ENCODE measurements around the gene ARFGAP3. TPM values are rescaled to one million over a fixed set of nuclear protein-coding genes. Genes with fewer than 3 reads are reported as not detected.

Gene ARFGAP3
- total and polyA plus RNA-seq, 2 experiments from 2014 or later = 14.8 to 19.1 TPM

- H3K27me3 Mint-ChIP-seq (ENCODE audit: insufficient read depth, low read depth, poor library complexity) = no peaks in the 10 kb centered on the region
Observed at GRCh38 chr22:42793848-42794405, 63.1 kb downstream of the ARFGAP3 start.

GRCh38 chr22:42792909-42793847, 63.9 kb downstream of the ARFGAP3 start:
- H3K4me1 Mint-ChIP-seq = peaks cover 3% of the 10 kb centered on the region; the same call in 1 of the 3 replicates
- TF ChIP-seq CTCF (conservative IDR thresholded peaks at IDR 0.05; ENCODE audit: low read depth in 2 of 2) (no peak), ZNF114 (CRISPR knock-in tag; IDR thresholded peaks at IDR 0.05) (no peak)

More at GRCh38 chr22:42793848-42794405, 63.1 kb downstream of the ARFGAP3 start:
- DNase-seq (ENCODE audit: low spot score) (no peak), ATAC-seq (no peak)
- no peaks in the 10 kb centered on the region for H3K36me3 ChIP-seq (ENCODE audit: insufficient read depth)
- Mint-ChIP-seq H3K9me3 (no peaks in the 10 kb centered on the region; the same call in 2 of the 3 replicates), H3K4me3 (no peak overlapping the region), H3K36me3 (ENCODE audit: low read depth) (no peaks in the 10 kb centered on the region; the same call in 2 of the 3 replicates), H3K27ac (no peak overlapping the region), H3K4me1 (peaks cover 3% of the 10 kb centered on the region; the same call in 1 of the 3 replicates)
- H4K20me1 ChIP-seq (replicated peaks; ENCODE audit: insufficient read depth) = no peaks in the 10 kb centered on the region
- no peak overlapping the region for H2AFZ ChIP-seq
- H3K27me3 ChIP-seq (ENCODE audit: insufficient read depth) = no peaks in the 10 kb centered on the region
- H3K4me3 ChIP-seq = no peak overlapping the region
- no peaks in the 10 kb centered on the region for H3K9me2 ChIP-seq (ENCODE audit: insufficient read depth)
- H3K4me1 ChIP-seq (ENCODE audit: insufficient read depth) = no peaks in the 10 kb centered on the region
- no peaks in the 10 kb centered on the region for H3K79me2 ChIP-seq (replicated peaks; ENCODE audit: insufficient read depth)
- H3K4me2 ChIP-seq = no peak overlapping the region
- H3F3A ChIP-seq (replicated peaks; ENCODE audit: low read depth) = no peaks in the 10 kb centered on the region
- no peak overlapping the region for H3K27ac ChIP-seq (ENCODE audit: low read depth)
- no peak for TF ChIP-seq POLR2AphosphoS5 (IDR thresholded peaks at IDR 0.05; ENCODE audit: low read depth)

GRCh38 chr22:42792453-42792908, 64.6 kb downstream of the ARFGAP3 start:
- no peak for ATAC-seq
- no peak for DNase-seq (ENCODE audit: low spot score)
- Histone ChIP-seq H3F3A (replicated peaks; ENCODE audit: low read depth) (no peaks in the 10 kb centered on the region), H3K27me3 (ENCODE audit: insufficient read depth) (no peaks in the 10 kb centered on the region), H3K9me2 (ENCODE audit: insufficient read depth) (no peaks in the 10 kb centered on the region), H3K4me2 (no peak overlapping the region), H3K4me3 (no peak overlapping the region), H3K4me1 (ENCODE audit: insufficient read depth) (no peaks in the 10 kb centered on the region), H3K36me3 (ENCODE audit: insufficient read depth) (no peaks in the 10 kb centered on the region), H3K27ac (ENCODE audit: low read depth) (no peak overlapping the region), H4K20me1 (replicated peaks; ENCODE audit: insufficient read depth) (no peaks in the 10 kb centered on the region), H3K79me2 (replicated peaks; ENCODE audit: insufficient read depth) (no peaks in the 10 kb centered on the region), H2AFZ (no peak overlapping the region)
- Mint-ChIP-seq H3K27me3 (ENCODE audit: insufficient read depth, low read depth, poor library complexity) (peaks cover 4% of the 10 kb centered on the region), H3K36me3 (ENCODE audit: low read depth) (no peaks in the 10 kb centered on the region; the same call in 2 of the 3 replicates), H3K27ac (no peak overlapping the region), H3K4me3 (no peak overlapping the region), H3K9me3 (no peaks in the 10 kb centered on the region; the same call in 2 of the 3 replicates), H3K4me1 (peaks cover 3% of the 10 kb centered on the region; the same call in 1 of the 3 replicates)
- TF ChIP-seq EZH2phosphoT487 (IDR thresholded peaks at IDR 0.05; ENCODE audit: unreplicated experiment) (no peak), ETS1 (IDR thresholded peaks at IDR 0.05) (no peak)

More at GRCh38 chr22:42792909-42793847, 63.9 kb downstream of the ARFGAP3 start:
- no peak overlapping the region for H3K4me3 ChIP-seq
- Mint-ChIP-seq H3K27me3 (ENCODE audit: insufficient read depth, low read depth, poor library complexity) (no peaks in the 10 kb centered on the region), H3K4me3 (no peak overlapping the region), H3K36me3 (ENCODE audit: low read depth) (no peaks in the 10 kb centered on the region; the same call in 2 of the 3 replicates), H3K9me3 (no peaks in the 10 kb centered on the region; the same call in 2 of the 3 replicates), H3K27ac (no peak overlapping the region)
- H3F3A ChIP-seq (replicated peaks; ENCODE audit: low read depth) = no peaks in the 10 kb centered on the region
- no peaks in the 10 kb centered on the region for H3K27me3 ChIP-seq (ENCODE audit: insufficient read depth)
- no peaks in the 10 kb centered on the region for H3K79me2 ChIP-seq (replicated peaks; ENCODE audit: insufficient read depth)
- H2AFZ ChIP-seq = no peak overlapping the region
- no peaks in the 10 kb centered on the region for H3K36me3 ChIP-seq (ENCODE audit: insufficient read depth)
- no peak overlapping the region for H3K4me2 ChIP-seq
- no peaks in the 10 kb centered on the region for H3K9me2 ChIP-seq (ENCODE audit: insufficient read depth)
- H3K27ac ChIP-seq (ENCODE audit: low read depth) = no peak overlapping the region
- no peaks in the 10 kb centered on the region for H3K4me1 ChIP-seq (ENCODE audit: insufficient read depth)
- ATAC-seq (no peak), DNase-seq (ENCODE audit: low spot score) (no peak)
- no peaks in the 10 kb centered on the region for H4K20me1 ChIP-seq (replicated peaks; ENCODE audit: insufficient read depth)

Measured in GM23338 (cell line).